ENCODE data around the gene FOXL1.

The FOXL1 gene

GRCh38 chr16:86568677-86569623 is 9.4 kb upstream of the FOXL1 start:
- no peak for FAIRE-seq

GRCh38 chr16:86569701-86570447 is 8.5 kb upstream of the FOXL1 start:
- FAIRE-seq = no peak

- no peak for FAIRE-seq
These were observed 7.5 kb upstream of the FOXL1 start for GRCh38 chr16:86570558-86571529.

GRCh38 chr16:86571530-86571915 is 6.8 kb upstream of the FOXL1 start:
- no peak for FAIRE-seq

- FAIRE-seq = no peak
These were observed 6.3 kb upstream of the FOXL1 start for GRCh38 chr16:86572041-86572521.

GRCh38 chr16:86572606-86573005 is 5.7 kb upstream of the FOXL1 start:
- no peak for FAIRE-seq

- FAIRE-seq = no peak
These were observed 5.1 kb upstream of the FOXL1 start for GRCh38 chr16:86573215-86573614.

- FAIRE-seq = no peak
These were observed 4.5 kb upstream of the FOXL1 start for GRCh38 chr16:86573646-86574508.

GRCh38 chr16:86574646-86575045 is 3.7 kb upstream of the FOXL1 start:
- FAIRE-seq = no peak

GRCh38 chr16:86575095-86575685 is 3.2 kb upstream of the FOXL1 start:
- no peak for FAIRE-seq

GRCh38 chr16:86575754-86576557 is 2.4 kb upstream of the FOXL1 start:
- no peak for FAIRE-seq

GRCh38 chr16:86576591-86577313 is 1.6 kb upstream of the FOXL1 start:
- FAIRE-seq = no peak

GRCh38 chr16:86577314-86577971 is 906 bp upstream of the FOXL1 start:
- FAIRE-seq = no peak

- no peak for FAIRE-seq
These were observed 390 bp downstream of the FOXL1 start for GRCh38 chr16:86578611-86579267.

- FAIRE-seq = no peak
These were observed 1.1 kb downstream of the FOXL1 start for GRCh38 chr16:86579268-86580062.

GRCh38 chr16:86580063-86580790 is 1.9 kb downstream of the FOXL1 start:
- no peak for FAIRE-seq

- no peak for FAIRE-seq
These were observed 2.4 kb downstream of the FOXL1 start for GRCh38 chr16:86580791-86581170.
